Bladder microvascular endothelial cell (primary cell): ENCODE results near the gene KDM2B. TPM values are rescaled to one million over a fixed set of nuclear protein-coding genes. Genes with fewer than 3 reads are reported as not detected.

Source experiments
- total RNA-seq: library from RNA; depleted of rRNA; stranded (reverse); fragments of >200 nt; gene quantifications from 2 replicates; pipeline ENCODE4 v1.2.3, GENCODE V29; 2014

KDM2B gene
- total RNA-seq, result 14.1 and 23.3 TPM in 2 replicates

GRCh38 chr12:121580959-121581685 is at the start of gene KDM2B:
Gene KDM2B, minus strand, starts transcription at chr12:121581023. Its CDS starts 112 bp downstream, at chr12:121580911.

GRCh38 chr12:121626087-121626852 is 45.4 kb upstream of the KDM2B start, which contains the start of gene ORAI1:
Gene ORAI1, plus strand, starts transcription at chr12:121626530.

GRCh38 chr12:121399391-121400331 is 181.2 kb downstream of the KDM2B start, which contains the start of gene RNF34:
Gene RNF34, plus strand, starts transcription at chr12:121400118. Its CDS starts 95 bp downstream, at chr12:121400213.

Other genes starting within 250 kb of the KDM2B start
- 105 and 132 TPM in 2 replicates for gene ANAPC5, start 228.6 kb downstream of the KDM2B start, total RNA-seq
- 97.8 and 151 TPM in 2 replicates for gene RNF34, start 180.9 kb downstream of the KDM2B start, total RNA-seq
- 13.1 and 18.6 TPM in 2 replicates for gene ORAI1, start 45.5 kb upstream of the KDM2B start, total RNA-seq
- 0.49 and 0.94 TPM in 2 replicates for gene MORN3, start 88.6 kb upstream of the KDM2B start, total RNA-seq
- gene TMEM120B, start 131.7 kb upstream of the KDM2B start, total RNA-seq, result 3.1 and 9.8 TPM in 2 replicates
- gene RHOF, start 212.7 kb upstream of the KDM2B start, total RNA-seq, result 3.9 and 5.8 TPM in 2 replicates
- 2.6 and 6.6 TPM in 2 replicates for gene SETD1B, start 223.0 kb upstream of the KDM2B start, total RNA-seq